GM12878 (cell line): ENCODE data around the gene CAMK4. TPM values are rescaled to one million over a fixed set of nuclear protein-coding genes. Genes with fewer than 3 reads are reported as not detected.

Experiments used
- ATAC-seq: fragments of 200-7000 bp; cut with Tn5 transposase; 3 replicates; pipeline ENCODE4 v1.9.1; 2020; ENCODE audit warnings: mild to moderate bottlenecking, moderate library complexity
- BruUV-seq: library from RNA; stranded (reverse); fragments of 400-500 nt; replicated peaks from 2 replicates; lab custom pipeline; 2021; lab: Mats Ljungman, UMichigan
- CTCF ChIA-PET: fragments of 300-600 bp; sonication (Branson Sonifier 250); formaldehyde crosslinking; extraction: SDS; loops from one replicate; lab custom pipeline; 2021; ENCODE audit warnings: inconsistent platforms; lab: Yijun Ruan, JAX
- POLR2A ChIA-PET: fragments of 350-600 bp; formaldehyde crosslinking; extraction: SDS; loops from one replicate; lab custom pipeline; 2021; ENCODE audit warnings: inconsistent platforms; lab: Charles Lee
- RAD21 ChIA-PET: fragments of 300-600 bp; sonication (Branson Sonifier 250); formaldehyde crosslinking; loops from one replicate; lab custom pipeline; 2023; ENCODE audit warnings: antibody characterized with exemption; ENCODE audit not compliant: unreplicated experiment; lab: Charles Lee
- SMC1A ChIA-PET: fragments of 300-600 bp; sonication (Branson Sonifier 250); formaldehyde crosslinking; loops from one replicate; lab custom pipeline; 2023; ENCODE audit not compliant: unreplicated experiment, uncharacterized antibody; lab: Charles Lee
- DNase-seq: peaks from one replicate; pipeline ENCODE4 v3.0.0-alpha.2; 2011; ENCODE audit warnings: low read depth, low spot score
- FAIRE-seq: peaks from 3 replicates; lab custom pipeline; 2011; peaks lifted over from hg19 to GRCh38; lab: Jason Lieb, UNC
- H2AFZ ChIP-seq: 2 replicates; pipeline ENCODE4 v1.6.0; 2011; ENCODE audit warnings: low read depth, low read length, control low read depth; ENCODE audit not compliant: control insufficient read depth
- H3K27ac ChIP-seq: 2 replicates; pipeline ENCODE4 v1.5.1; 2011; ENCODE audit warnings: control low read depth; ENCODE audit not compliant: control insufficient read depth, insufficient read depth
- H3K27me3 ChIP-seq, 2 experiments: replicated peaks in 1 of 2; 2 replicates each; pipeline versions ENCODE4 v1.6.0 to v1.6.1; 2011; ENCODE audit warnings: low read length in 1 of 2; ENCODE audit not compliant: control insufficient read depth in 2 of 2, insufficient read depth in 2 of 2
- H3K36me3 ChIP-seq, 2 experiments: 2 replicates each; pipeline ENCODE4 v1.5.1; 2011; ENCODE audit warnings: low read length in 1 of 2; ENCODE audit not compliant: control insufficient read depth in 2 of 2, insufficient read depth in 2 of 2
- H3K4me1 ChIP-seq: 2 replicates; pipeline ENCODE4 v1.6.1; 2011; ENCODE audit warnings: mild to moderate bottlenecking, low read length, moderate library complexity, mixed read lengths; ENCODE audit not compliant: control insufficient read depth, insufficient read depth
- H3K4me2 ChIP-seq: 2 replicates; pipeline ENCODE4 v1.6.0; 2011; ENCODE audit warnings: control low read depth; ENCODE audit not compliant: control insufficient read depth, insufficient read depth
- H3K4me3 ChIP-seq: fragments of 200-600 bp; sonication (generic); 2 replicates; pipeline ENCODE4 v1.5.1; 2016
- H3K79me2 ChIP-seq: 2 replicates; pipeline ENCODE4 v1.6.0; 2011; ENCODE audit warnings: low read length; ENCODE audit not compliant: control insufficient read depth, insufficient read depth
- H3K9ac ChIP-seq: 2 replicates; pipeline ENCODE4 v1.8.0; 2011; ENCODE audit warnings: low read length, control low read depth, mixed read lengths; ENCODE audit not compliant: control insufficient read depth, insufficient read depth
- H3K9me3 ChIP-seq: replicated peaks from 3 replicates; pipeline ENCODE4 v1.5.1; 2011; ENCODE audit warnings: mild to moderate bottlenecking, low read length; ENCODE audit not compliant: control insufficient read depth, insufficient read depth
- H4K20me1 ChIP-seq: 2 replicates; pipeline ENCODE4 v1.6.0; 2011; ENCODE audit not compliant: control insufficient read depth, insufficient read depth
- ASH2L ChIP-seq: fragments of 300-600, 200-600 bp; sonication (generic); IDR thresholded peaks from 2 replicates; pipeline ENCODE4 v1.6.1; 2017; ENCODE audit warnings: low read depth, mild to moderate bottlenecking, borderline replicate concordance
- BCL11A ChIP-seq: IDR thresholded peaks from 2 replicates; pipeline ENCODE4 v1.6.1; 2011; ENCODE audit warnings: low read depth, low read length
- EZH2 ChIP-seq: IDR thresholded peaks from 2 replicates; pipeline ENCODE4 v1.6.1; 2012; ENCODE audit warnings: low read depth, mild to moderate bottlenecking, control low read depth, inconsistent platforms, low read length, borderline replicate concordance; ENCODE audit not compliant: control insufficient read depth
- FOXM1 ChIP-seq: IDR thresholded peaks from 2 replicates; pipeline ENCODE4 v1.6.1; 2012; ENCODE audit warnings: low read depth, mild to moderate bottlenecking, inconsistent platforms, low read length, moderate library complexity
- KDM1A ChIP-seq: fragments of 200-600 bp; sonication (generic); IDR thresholded peaks from 2 replicates; pipeline ENCODE4 v1.6.1; 2016; ENCODE audit warnings: borderline replicate concordance
- LARP7 ChIP-seq: fragments of 450-650 bp; IDR thresholded peaks from 2 replicates; pipeline ENCODE4 v1.6.1; 2017; ENCODE audit warnings: mild to moderate bottlenecking
- MEF2A ChIP-seq: IDR thresholded peaks from 2 replicates; pipeline ENCODE4 v1.6.1; 2011; ENCODE audit warnings: low read depth, mild to moderate bottlenecking, low read length, moderate library complexity; ENCODE audit not compliant: insufficient read depth
- NR2C1 ChIP-seq: fragments of 450-650 bp; IDR thresholded peaks from 2 replicates; pipeline ENCODE4 v1.6.1; 2017; ENCODE audit warnings: antibody characterized with exemption, mild to moderate bottlenecking, moderate library complexity
- PAX8 ChIP-seq: fragments of 450-650 bp; IDR thresholded peaks from 2 replicates; pipeline ENCODE4 v1.6.1; 2017; ENCODE audit warnings: mild to moderate bottlenecking, moderate library complexity
- PML ChIP-seq: IDR thresholded peaks from 2 replicates; pipeline ENCODE4 v1.6.1; 2012; ENCODE audit warnings: low read length, inconsistent platforms
- RAD51 ChIP-seq: fragments of 450-650 bp; IDR thresholded peaks from 2 replicates; pipeline ENCODE4 v1.6.1; 2016; ENCODE audit warnings: moderate library complexity, mild to moderate bottlenecking, inconsistent platforms
- TARDBP ChIP-seq: IDR thresholded peaks from 2 replicates; pipeline ENCODE4 v1.6.1; 2016; ENCODE audit warnings: borderline replicate concordance
- USF2 ChIP-seq: IDR thresholded peaks from 2 replicates; pipeline ENCODE4 v1.6.1; 2011; ENCODE audit warnings: low read depth, low read length, improper control_type of control experiment, borderline replicate concordance
- ZBTB4 ChIP-seq: fragments of 450-650 bp; formaldehyde crosslinking; IDR thresholded peaks from 2 replicates; pipeline ENCODE4 v1.4.0; 2022; ENCODE audit warnings: mild to moderate bottlenecking, moderate library complexity
- ZSCAN29 ChIP-seq: fragments of 450-650 bp; IDR thresholded peaks from 2 replicates; pipeline ENCODE4 v1.6.1; 2017; ENCODE audit warnings: mild to moderate bottlenecking, moderate library complexity
- WGBS: methylation state at CpG from one replicate; pipeline ENCODE4 v1.1.6; 2016; ENCODE audit warnings: low lambda C conversion rate; ENCODE audit not compliant: insufficient replicate concordance, insufficient coverage; ENCODE audit errors: missing lambda C conversion rate; 5-methylcytosine and 5-hydroxymethylcytosine counted together
- in situ Hi-C: fragments of 300-500 bp; cut with MboI; formaldehyde crosslinking; loops from 9 replicates; pipeline ENCODE4 v1.14.3; 2018; ENCODE audit warnings: mixed read lengths
- intact Hi-C: fragments of 100-400 bp; cut with micrococcal nuclease; formaldehyde crosslinking; loops from one replicate; pipeline ENCODE4 v1.14.2; 2022; ENCODE audit not compliant: unreplicated experiment
- polyA plus RNA-seq, 11 experiments: library from polyadenylated mRNA; depleted of rRNA in 4 of 11; unstranded in 6 of 11; stranded (reverse) in 5 of 11; fragments of >200 nt; fragmentation: Nextera tagmentation in 4 of 11; fragmentation: Illumina TruSeq in 1 of 11; extraction: Ambion mirVana in 4 of 11; extraction: Trizol in 1 of 11; gene quantifications; 1 replicate in 1 of 11; 2 replicates in 10 of 11; pipeline versions ENCODE4 v1.2.1 to v1.2.3, GENCODE V29; 2011 to 2016; ENCODE audit warnings: inconsistent platforms in 2 of 11, missing spikeins in 2 of 11, low read depth in 1 of 11
- total RNA-seq, 4 experiments: library from RNA; depleted of rRNA in 3 of 4; stranded (reverse); fragments of >200 nt in 3 of 4; fragmentation: Illumina TruSeq in 1 of 4; extraction: Trizol in 1 of 4; gene quantifications; 2 replicates each; pipeline versions ENCODE4 v1.2.1 to v1.2.3, GENCODE V29; 2013 to 2021

Gene CAMK4
- total and polyA plus RNA-seq, 10 of the 15 experiments (the other 5 are each of a cell fraction or from before 2014, with no cell fraction given): 13.3 to 51.9 (median 35.3) TPM

GRCh38 chr5:111261610-111262009 is 37.4 kb downstream of the CAMK4 start:
- RAD21 ChIA-PET: no interaction called here

GRCh38 chr5:111262153-111262552 is 38.0 kb downstream of the CAMK4 start:
- Histone ChIP-seq H3K9me3 (peaks cover 21% of the 10 kb centered on the region), H3K79me2 (peaks cover 50% of the 10 kb centered on the region), H3K4me2 (no peak overlapping the region), H4K20me1 (no peaks in the 10 kb centered on the region), H3K4me1 (0 out of 2 replicates have a peak, but pooled peaks cover 3% of the 10 kb centered on the region), H3K27me3 (no peaks in the 10 kb centered on the region), H3K27ac (no peak overlapping the region), H2AFZ (no peak overlapping the region), H3K9ac (no peak overlapping the region), H3K36me3 (peaks cover 0 to 9% of the 10 kb centered on the region in 2 experiments; a peak in 3 of 4 replicates), H3K4me3 (no peak overlapping the region)
- FAIRE-seq (no peak), ATAC-seq (no peak), DNase-seq (no peak)
- in situ Hi-C loops (no loop called here), intact Hi-C loops (no loop called here)
- ChIA-PET RAD21 (no interaction called here), POLR2A (no interaction called here), SMC1A (interaction anchor here (0.6 to 1.4 kb wide), 2 partner anchors 15 to 102 kb away, joined by 3 read pairs; no protein-coding TSS in a partner anchor), CTCF (no interaction called here)
- no TSS peak for BruUV-seq
- TF ChIP-seq PML (no peak), NR2C1 (no peak), ZBTB4 (CRISPR knock-in tag) (no peak), EZH2 (no peak), ZSCAN29 (no peak)
- 92% methylated on average over 1 of the region's 2 CpGs for WGBS

More at GRCh38 chr5:111261610-111262009, 37.4 kb downstream of the CAMK4 start:
- SMC1A ChIA-PET: interaction anchor here (0.8 kb wide), 1 partner anchor 35 kb away, joined by 3 read pairs; no protein-coding TSS in a partner anchor
- Histone ChIP-seq H3K9me3 (peaks cover 19% of the 10 kb centered on the region), H4K20me1 (no peaks in the 10 kb centered on the region), H2AFZ (no peak overlapping the region), H3K79me2 (peaks cover 51% of the 10 kb centered on the region), H3K9ac (no peak overlapping the region), H3K27me3 (no peaks in the 10 kb centered on the region), H3K4me3 (no peak overlapping the region), H3K27ac (no peak overlapping the region), H3K4me1 (peaks cover 3% of the 10 kb centered on the region; the same call in 1 of the 2 replicates), H3K4me2 (no peak overlapping the region), H3K36me3 (peaks cover 0 to 9% of the 10 kb centered on the region in 2 experiments; a peak in 3 of 4 replicates)
- DNase-seq (no peak), ATAC-seq (no peak), FAIRE-seq (no peak)
- BruUV-seq: no TSS peak
- intact Hi-C loops (no loop called here), in situ Hi-C loops (no loop called here)
- TF ChIP-seq KDM1A (no peak), TARDBP (no peak), FOXM1 (no peak), MEF2A (no peak), USF2 (no peak), PAX8 (no peak), BCL11A (no peak), RAD51 (no peak), LARP7 (no peak), ASH2L (no peak)
- POLR2A ChIA-PET: no interaction called here
- CTCF ChIA-PET: interaction anchor here (0.7 kb wide), 1 partner anchor 26 kb away, joined by 3 read pairs; no protein-coding TSS in a partner anchor
- WGBS: 54% methylated on average over 1 of the region's 1 CpG
